22Rv1 (cell line): Measurements from ENCODE around the gene TSPAN7.

Experiments used
- H3K27ac ChIP-seq: fragments of 450-650 bp; 2 replicates; pipeline ENCODE4 v1.5.1; 2017
- CTCF ChIP-seq: fragments of 450-650 bp; IDR thresholded peaks from 2 replicates; pipeline ENCODE4 v1.5.1; 2017; ENCODE audit warnings: mild to moderate bottlenecking
- ZFX ChIP-seq: fragments of 450-650 bp; IDR thresholded peaks from 2 replicates; pipeline ENCODE4 v1.6.1; 2017; ENCODE audit warnings: antibody characterized with exemption, borderline replicate concordance

TSPAN7 gene

GRCh38 chrX:38675856-38676255, 114.5 kb downstream of the TSPAN7 start:
- TF ChIP-seq CTCF: no peak
- H3K27ac ChIP-seq: no peak overlapping the region

- no peak for TF ChIP-seq CTCF
- no peak for TF ChIP-seq ZFX
- no peak overlapping the region for H3K27ac ChIP-seq
Observed at GRCh38 chrX:38678183-38678582, 116.8 kb downstream of the TSPAN7 start.

- no peak overlapping the region for H3K27ac ChIP-seq
- no peak for TF ChIP-seq CTCF
- no peak for TF ChIP-seq ZFX
Observed at GRCh38 chrX:38678821-38679220, 117.5 kb downstream of the TSPAN7 start.

GRCh38 chrX:38679695-38680094, 118.4 kb downstream of the TSPAN7 start:
- no peak for TF ChIP-seq CTCF
- no peak for TF ChIP-seq ZFX
- no peak overlapping the region for H3K27ac ChIP-seq

GRCh38 chrX:38682095-38682494, 120.8 kb downstream of the TSPAN7 start:
- no peak for TF ChIP-seq CTCF
- no peak for TF ChIP-seq ZFX
- no peak overlapping the region for H3K27ac ChIP-seq

- no peak overlapping the region for H3K27ac ChIP-seq
- TF ChIP-seq ZFX (no peak), CTCF (no peak)
Observed at GRCh38 chrX:38692961-38693360, 131.6 kb downstream of the TSPAN7 start.

GRCh38 chrX:38694394-38694793, 133.1 kb downstream of the TSPAN7 start:
- no peak overlapping the region for H3K27ac ChIP-seq
- TF ChIP-seq ZFX: no peak
- TF ChIP-seq CTCF: no peak
